Activated naive CD8-positive, alpha-beta T cell treated with anti-CD3 and anti-CD28 coated beads, Interleukin-2, amount 50 U/mL, for 16 hours (primary cell): ENCODE measurements around the gene ADAM11.

ENCODE experiments used
- DNase-seq: peaks from one replicate; pipeline ENCODE4 v3.0.0-alpha.2; 2020; ENCODE audit warnings: low read depth, low spot score

Gene ADAM11

DNA sequence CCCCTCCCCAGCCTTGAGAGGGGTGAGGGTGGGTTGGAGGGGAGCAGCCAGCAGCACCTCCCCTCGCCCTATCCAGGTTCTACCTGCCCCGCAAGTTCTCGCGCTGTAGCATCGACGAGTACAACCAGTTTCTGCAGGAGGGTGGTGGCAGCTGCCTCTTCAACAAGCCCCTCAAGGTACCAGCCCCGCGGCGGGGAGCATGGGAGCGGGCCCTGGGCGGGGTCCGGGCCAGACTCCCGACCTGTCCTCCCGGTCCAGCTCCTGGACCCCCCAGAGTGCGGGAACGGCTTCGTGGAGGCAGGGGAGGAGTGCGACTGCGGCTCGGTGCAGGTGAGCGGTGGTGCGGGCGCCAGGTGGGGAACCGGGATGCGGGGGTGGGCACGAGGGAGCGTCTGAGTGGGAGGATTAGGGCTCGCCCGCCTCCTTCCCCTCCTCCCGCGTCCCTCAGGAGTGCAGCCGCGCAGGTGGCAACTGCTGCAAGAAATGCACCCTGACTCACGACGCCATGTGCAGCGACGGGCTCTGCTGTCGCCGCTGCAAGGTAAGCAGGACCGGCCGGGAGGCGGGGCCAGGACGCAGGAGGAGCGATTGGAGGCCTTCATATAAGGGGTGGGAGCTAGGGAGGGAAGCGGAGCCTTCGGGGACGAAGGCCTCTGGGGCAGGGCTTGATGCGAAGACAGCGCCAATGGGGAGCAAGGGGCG is 16.5 kb downstream of the ADAM11 start:
- peak; percentile 96 for DNase-seq

DNA sequence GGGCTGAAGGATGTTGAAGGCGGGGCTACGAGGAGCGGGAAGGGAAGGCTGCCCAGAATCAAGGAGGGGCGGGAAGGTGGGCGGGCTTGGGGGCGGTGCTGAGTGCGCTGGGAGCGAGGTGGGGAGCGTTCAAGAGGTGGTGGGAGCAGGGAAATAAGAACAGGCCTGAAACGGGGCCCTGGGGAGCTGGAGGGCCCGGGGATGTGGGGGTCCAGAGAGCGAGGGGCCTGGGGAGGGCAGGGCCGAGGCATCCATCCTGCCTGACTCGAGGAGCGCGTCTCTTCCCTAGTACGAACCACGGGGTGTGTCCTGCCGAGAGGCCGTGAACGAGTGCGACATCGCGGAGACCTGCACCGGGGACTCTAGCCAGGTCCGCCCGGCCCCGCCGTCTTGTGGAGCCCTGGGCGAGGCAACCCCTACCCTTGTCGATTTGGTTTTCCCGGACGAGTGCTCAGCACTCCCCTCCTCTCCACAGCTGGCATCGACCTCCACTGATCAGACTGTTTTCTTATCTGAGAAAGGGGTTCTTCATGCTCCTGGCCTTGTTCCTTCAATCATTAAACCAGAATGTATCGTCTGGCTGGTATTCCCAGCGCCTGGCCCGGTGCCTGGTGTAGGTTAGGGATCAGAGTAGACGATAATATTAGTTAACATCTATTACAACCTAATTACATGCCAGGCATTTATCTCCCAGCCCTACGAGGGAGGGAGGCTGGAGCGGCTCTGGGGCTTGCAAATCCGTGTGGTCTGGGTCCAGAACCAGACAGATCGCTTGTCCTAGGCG is 17.2 kb downstream of the ADAM11 start:
- DNase-seq, result no peak

DNA sequence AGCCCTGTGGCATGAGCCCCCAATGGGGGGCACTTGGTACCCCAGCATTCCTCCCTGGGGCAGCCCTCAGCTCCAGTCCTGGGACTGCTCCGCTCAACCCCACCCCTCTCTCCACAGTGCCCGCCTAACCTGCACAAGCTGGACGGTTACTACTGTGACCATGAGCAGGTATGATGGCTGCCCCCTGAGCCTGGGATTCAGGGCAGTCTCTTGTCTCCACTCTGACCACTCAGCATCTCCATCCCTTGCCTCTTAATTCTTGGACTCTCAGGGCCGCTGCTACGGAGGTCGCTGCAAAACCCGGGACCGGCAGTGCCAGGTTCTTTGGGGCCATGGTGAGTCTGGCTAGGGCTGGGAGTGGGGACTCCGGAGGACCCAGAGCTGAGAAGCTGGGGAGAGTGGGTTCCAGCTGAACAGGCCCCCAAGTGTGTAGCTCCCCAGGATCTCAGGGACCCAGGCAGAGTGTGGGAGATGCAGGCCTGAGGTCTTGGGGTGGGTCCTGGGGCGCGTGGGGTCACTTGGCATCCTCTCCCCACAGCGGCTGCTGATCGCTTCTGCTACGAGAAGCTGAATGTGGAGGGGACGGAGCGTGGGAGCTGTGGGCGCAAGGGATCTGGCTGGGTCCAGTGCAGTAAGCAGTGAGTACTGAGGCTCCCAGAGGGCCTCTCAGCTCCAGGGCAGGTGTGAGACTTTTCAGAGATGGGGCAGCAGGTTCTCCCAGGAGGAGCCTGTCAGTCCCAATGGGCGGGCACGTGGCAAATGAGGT is 18.0 kb downstream of the ADAM11 start:
- DNase-seq, result no peak

DNA sequence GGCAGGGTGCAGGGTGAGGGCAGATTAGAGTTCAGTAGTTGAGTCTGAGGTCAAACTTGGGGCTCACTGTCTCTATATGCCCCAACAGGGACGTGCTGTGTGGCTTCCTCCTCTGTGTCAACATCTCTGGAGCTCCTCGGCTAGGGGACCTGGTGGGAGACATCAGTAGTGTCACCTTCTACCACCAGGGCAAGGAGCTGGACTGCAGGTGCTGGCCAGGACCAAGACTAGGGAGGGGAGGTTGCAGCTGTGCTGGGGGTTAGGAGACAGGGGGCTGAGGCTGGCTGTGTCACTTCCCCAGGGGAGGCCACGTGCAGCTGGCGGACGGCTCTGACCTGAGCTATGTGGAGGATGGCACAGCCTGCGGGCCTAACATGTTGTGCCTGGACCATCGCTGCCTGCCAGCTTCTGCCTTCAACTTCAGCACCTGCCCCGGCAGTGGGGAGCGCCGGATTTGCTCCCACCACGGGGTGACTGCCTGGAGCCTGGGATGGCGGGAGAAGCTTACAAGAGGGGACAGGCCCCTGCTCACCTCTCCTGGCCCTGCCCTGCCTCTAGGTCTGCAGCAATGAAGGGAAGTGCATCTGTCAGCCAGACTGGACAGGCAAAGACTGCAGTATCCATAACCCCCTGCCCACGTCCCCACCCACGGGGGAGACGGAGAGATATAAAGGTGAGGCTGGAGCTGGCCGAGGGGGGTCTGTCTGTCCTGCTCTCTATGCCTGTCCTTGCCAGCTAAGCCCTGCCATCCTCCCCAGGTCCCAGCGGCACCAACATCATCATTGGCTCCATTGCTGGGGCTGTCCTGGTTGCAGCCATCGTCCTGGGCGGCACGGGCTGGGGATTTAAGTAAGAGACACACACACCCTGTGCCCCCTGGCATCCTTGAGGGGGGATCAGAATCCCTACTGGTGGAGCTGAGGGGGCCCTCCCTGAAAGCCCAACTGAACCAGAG is 18.9 kb downstream of the ADAM11 start:
- no peak for DNase-seq

DNA sequence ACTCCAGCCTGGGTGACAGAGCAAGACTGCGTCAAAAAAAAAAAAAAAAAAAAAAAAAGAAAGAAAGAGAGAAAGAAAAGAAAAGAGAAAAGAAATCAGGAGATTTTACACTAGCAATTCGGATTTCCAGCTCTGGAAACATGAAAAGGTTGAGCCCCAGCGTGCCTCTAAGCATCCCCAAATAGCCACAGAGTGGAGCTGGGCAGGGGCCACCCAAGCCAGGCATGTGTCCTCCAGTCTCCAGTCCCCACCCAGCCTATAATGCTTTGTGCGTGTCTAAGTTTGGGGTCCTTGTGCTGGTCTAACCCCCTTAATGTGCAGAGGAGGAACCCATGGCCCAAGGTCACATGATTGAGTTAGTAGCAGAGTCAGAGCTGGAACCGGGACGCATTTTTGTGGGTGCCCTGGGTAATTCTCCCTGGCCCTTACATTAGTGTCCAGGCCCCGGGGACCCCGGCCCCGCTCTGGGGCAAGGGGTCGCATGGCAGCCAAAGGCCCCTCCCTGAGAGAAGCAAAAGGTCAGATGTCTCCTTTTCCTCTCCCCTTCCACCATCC is 19.9 kb downstream of the ADAM11 start:
- DNase-seq, result no peak

DNA sequence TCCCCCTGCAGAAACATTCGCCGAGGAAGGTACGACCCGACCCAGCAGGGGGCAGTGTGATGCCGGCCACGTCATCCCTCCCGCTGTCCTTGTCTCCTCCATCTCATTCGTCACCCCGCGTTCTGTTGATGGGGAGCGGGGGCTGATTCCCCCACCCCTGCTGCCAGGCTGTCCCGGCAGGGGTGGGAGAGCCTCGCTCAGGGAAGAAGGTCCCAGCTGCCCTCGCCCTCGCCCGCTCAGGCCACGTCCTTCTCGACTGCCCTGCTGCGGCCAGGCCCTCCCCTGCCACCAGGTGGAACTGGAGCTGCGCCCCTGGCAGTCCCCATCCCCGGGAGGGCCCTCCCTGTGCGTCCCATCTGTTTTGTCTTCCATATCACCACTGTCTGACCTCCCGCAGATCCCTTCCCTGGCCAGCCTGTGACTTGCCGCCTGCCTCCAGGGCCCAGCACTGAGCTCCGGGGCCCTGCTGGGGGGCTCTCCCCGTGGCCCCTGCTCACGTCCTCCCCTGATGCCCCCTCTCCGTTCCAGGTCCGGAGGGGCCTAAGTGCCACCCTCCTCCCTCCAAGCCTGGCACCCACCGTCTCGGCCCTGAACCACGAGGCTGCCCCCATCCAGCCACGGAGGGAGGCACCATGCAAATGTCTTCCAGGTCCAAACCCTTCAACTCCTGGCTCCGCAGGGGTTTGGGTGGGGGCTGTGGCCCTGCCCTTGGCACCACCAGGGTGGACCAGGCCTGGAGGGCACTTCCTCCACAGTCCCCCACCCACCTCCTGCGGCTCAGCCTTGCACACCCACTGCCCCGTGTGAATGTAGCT is 20.6 kb downstream of the ADAM11 start:
- DNase-seq, result peak; percentile 62

DNA sequence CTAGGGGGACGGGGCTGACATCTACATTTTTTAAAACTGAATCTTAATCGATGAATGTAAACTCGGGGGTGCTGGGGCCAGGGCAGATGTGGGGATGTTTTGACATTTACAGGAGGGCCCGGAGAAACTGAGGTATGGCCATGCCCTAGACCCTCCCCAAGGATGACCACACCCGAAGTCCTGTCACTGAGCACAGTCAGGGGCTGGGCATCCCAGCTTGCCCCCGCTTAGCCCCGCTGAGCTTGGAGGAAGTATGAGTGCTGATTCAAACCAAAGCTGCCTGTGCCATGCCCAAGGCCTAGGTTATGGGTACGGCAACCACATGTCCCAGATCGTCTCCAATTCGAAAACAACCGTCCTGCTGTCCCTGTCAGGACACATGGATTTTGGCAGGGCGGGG is 21.4 kb downstream of the ADAM11 start:
- DNase-seq, result no peak

DNA sequence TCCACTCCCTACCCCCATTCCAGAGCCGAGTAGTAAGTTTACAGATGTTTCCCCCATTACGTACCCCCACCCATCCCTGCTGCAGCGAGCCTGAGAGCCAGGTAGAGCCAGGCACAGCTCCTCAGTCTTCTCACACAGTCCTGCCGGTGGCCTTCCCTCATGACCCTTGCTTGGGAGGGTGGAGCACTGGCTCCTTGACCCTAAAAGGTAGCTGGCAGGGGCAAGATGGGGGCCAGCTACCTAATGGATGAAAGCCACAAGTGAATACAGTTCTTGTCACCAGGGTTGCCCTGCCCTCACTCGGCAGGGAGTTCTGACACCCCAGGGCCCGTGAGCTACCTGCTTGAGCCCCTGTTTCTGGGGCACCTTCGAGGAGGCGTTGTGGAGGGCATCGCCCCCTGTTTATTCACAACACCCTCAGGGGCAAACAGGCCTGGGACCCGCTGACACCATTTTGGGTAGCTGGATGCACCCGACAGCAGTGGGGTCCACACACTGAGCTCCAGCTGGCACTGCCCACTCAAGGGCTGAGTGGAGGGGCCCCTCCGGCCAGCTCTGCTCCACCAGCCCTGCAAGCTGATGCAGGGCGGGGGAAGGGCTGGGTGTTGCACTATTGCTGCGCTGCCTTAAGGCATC is 22.2 kb downstream of the ADAM11 start:
- no peak for DNase-seq

DNA sequence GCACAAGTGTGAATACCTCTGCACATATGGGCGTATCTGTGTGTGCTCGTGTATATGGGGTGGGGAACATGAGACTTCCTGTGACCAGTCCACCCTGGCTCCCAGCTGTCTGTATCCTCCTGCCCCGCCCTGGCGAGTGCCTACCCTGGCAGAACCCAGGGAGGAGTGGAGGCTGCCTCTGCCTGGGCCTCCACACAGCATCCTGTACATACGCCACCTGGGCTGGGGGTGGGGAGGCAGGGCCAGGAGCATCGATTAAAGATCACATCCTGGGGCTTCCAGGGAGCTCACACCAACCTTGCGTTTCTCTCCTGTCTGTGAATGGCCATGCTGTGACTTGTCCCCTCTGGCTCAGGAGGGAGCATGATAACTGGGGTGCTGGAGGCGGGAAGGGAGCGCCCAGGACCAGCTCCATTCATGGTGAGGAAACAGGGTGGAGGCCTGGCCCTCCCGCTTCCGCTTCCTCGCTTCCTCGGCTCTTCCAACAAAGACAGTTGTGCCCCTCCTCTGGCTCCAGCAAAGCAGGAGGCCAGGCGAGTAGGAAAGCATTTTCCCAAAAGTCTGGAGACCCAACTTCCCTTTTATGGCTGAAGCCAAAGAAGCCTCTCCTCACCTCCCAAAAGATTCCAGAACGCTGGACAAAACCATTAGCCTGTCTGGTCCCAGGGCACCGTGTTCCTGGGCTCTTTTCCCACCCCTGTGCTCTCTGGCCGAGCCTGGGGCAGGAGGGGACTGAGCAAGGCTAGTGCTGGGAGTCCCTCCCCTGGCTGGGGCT is 22.9 kb downstream of the ADAM11 start:
- no peak for DNase-seq

DNA sequence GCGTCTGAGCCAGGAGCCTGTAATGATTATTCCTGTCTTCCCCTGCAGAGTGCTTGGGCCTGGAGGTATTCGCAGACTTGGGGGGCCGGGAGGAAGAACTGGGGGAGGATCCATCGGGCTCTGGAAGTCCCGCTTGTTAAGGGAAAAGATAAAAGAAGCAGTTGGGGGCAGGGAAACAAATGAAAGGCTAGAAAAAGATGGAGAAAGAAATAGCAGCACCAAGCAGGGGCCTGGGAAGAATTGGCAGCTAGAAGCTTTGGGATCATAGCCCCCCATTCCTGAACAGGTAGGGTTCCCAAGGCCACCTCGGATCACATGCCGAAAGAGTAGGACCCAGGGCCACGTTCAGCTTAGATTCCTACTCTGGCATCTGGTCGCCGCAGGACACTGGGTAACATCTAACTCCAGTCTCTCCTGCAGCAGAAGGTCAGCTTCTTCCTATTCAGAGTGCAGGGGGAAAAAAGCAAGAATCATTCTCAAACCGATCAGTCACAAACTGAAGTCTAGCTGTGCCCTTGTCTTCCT is 23.6 kb downstream of the ADAM11 start:
- DNase-seq, result no peak

DNA sequence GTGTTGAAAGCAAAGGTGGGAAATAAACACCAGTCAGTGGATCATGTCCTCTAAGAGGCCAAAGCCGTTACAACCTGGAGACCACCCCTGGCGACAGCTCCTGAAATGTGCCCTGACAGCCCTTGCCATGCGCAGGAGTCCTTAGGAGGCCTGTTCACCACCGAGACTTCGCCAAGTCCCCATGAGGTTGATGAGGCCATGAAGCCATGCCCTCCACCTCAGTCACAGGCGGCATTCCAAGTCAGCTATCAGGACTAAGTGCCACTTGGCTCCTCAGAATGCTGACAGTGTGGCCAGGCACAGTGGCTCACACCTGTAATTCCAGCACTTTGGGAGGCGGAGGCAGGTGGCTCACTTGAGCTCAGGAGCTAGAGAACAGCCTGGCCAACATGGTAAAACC is 27.1 kb downstream of the ADAM11 start:
- DNase-seq, result no peak

DNA sequence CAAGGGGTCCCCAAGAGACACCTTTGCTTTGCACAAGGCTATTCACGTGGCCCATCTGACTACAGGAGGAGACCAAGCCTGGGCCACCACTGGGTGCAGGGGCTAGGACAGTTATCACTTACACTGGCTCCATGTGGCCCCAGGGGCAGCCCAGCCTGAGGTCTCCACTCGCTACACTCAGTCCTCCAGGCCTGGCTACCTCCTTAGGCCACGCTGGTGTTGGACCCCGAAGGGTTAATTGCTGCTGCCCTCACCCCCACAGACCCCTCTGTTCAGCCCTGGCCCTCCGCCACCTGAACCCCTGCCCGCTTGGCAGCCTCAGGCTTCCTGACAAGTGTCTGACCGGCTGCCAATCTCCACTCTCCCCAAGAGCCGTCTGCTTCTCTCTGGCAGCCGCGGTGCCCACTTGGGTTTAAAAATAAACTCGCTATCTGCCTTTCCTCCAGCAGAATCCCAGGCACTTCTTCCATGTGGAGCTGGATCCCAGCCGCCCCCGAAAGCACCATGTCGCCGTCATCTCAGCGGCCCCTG is 27.8 kb downstream of the ADAM11 start:
- no peak for DNase-seq

DNA sequence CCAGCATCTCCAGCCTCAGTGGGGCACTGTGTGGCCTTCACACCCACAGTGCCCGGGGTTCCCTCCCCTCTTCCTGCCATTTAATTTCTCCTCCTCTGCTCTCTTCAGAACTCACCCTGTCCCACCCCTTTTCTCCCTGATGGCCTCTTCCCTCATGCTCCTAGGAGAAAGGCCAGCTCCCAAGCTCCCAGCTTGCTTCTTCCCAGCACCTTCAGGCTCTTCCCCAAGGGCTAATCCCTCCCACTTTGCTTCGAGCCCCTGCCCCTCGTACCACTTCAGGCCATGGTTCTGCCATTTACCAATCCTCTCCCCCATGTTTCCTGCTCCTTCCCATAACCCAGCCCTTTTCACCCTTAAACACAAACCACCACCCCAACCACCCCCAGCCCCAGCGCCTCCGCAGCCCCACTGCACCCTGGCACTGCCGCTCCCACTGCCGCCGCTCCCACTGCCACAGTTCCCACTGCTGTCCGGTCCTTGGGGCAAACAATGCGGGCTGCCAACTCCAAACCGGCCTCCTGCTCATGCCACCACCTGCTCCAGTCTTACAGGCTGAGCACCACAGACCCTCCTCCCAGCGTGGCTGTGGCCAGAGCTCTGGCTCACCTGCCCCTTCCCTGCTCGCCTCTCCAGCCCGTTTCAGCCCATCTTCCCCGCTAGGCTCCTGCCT is 28.6 kb downstream of the ADAM11 start:
- no peak for DNase-seq

DNA sequence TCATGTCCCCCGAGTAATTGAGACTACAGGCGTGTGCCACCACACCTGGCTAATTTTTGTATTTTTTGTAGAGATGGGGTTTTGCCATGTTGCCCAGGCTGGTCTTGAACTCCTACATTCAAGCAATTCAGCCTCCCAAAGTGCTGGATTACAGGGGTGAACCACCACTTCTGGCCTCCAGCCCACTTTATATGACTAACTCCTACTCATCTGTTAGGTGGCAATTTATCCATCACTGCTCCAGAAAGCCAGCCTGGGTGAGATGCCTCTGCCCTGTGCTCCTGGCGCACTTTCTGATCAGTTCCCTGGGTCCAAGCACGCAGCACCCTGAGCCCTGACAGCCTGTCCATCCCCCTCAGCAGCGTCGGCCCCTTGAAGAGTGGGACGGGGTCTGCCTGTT is 29.4 kb downstream of the ADAM11 start:
- DNase-seq, result no peak

DNA sequence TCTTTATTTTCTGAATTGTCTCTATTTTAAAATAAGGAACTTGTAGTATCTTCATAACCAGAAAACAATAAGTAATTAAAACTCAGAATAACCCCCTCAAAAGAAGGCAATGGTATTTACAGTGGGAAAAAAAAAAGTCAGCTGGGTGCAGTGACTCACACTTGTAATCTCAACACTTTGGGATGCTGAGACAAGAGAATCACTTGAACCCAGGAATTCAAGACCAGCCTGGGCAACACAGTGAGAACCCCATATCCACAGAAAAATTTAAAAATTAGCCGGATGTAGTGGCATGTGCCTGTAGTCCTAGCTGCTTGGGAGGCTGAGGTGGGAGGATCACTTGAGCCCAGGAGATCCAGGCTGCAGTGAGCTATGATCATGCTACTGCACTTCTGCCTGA is 33.5 kb downstream of the ADAM11 start:
- no peak for DNase-seq

DNA sequence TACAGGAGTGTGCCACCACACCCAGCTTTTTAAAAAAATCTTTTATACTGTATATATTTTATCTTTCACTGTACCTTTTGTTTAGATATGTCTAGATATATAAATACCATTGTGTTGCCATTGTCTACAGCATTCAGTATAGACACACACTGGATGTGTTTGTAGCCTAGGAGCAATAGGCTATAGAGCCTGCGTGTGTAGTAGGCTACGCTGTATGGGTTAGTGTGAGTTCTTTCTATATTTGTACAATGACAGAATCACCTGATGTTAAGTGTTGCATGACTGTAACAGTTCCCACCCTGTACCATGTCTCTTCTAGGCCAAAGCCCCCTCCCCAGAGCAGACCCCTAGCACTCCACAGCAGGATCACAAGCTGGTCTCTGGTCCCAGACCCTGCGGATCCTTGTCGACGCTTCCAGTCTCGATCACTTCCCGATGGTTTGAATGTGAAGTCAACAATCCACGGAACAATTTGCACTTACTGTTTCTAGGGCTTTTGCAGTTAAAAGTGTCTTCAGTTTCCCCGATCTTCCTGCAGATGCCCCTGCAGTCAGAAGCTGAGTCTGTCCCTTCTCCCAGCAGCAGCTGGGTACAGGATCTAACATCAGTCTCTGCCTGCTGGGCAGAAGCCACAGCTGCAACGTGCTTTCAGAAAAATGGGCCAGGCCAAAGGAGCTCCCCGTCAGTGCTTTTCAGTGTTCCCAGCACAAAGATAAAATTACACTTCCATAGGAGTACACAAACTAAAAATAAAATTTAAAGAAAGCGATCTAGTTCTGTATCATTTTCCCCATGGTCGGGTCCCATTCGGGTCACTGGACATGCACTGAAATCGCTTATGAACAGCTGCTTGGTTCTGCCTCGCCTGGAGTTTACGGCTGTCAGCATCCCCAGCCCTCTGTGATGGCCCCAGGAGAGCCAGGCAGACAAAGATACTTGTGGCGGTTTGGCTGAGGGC is 35.4 kb downstream of the ADAM11 start:
- no peak for DNase-seq
